Right ventricle myocardium superior (tissue), 1 donor: ENCODE data around the gene POLR2J2. TPM values are rescaled to one million over a fixed set of nuclear protein-coding genes. Genes with fewer than 3 reads are reported as not detected.
"Not testable (repeated sequence)": the region's sequence is repeated elsewhere in the genome, so short reads cannot be mapped to it uniquely, and the experiment has no call there.

Source experiments
- ATAC-seq: fragments of 200-7000 bp; cut with Tn5 transposase; one replicate; pipeline ENCODE4 v1.9.1; 2020; ENCODE audit warnings: mild to moderate bottlenecking; ENCODE audit not compliant: poor library complexity
- DNase-seq: peaks from one replicate; pipeline ENCODE4 v3.0.0-alpha.2; 2020
- intact Hi-C: fragments of 100-400 bp; cut with DNase I; formaldehyde crosslinking; loops from one replicate; pipeline ENCODE4 v1.11.2; 2022
- total RNA-seq: library from RNA; stranded (reverse); fragmentation: NEBNext Ultra II Directional; extraction: Animal tissue kit (Norgen Biotek cat#: 25700); gene quantifications from one replicate; pipeline ENCODE4 v1.2.1, GENCODE V29; 2021
- donor health status: DM: no; HTN: yes; CAD: no; lungs with severe emphysema.

Gene POLR2J2
- total RNA-seq, 1 donor from 2014 or later, result 1.7 TPM

GRCh38 chr7:102680780-102681179, 9.3 kb upstream of the POLR2J2 start:
- peak; percentile 25 for ATAC-seq
- DNase-seq, intact Hi-C loops: not testable (repeated sequence)

- ATAC-seq, intact Hi-C loops, DNase-seq: not testable (repeated sequence)
Observed at GRCh38 chr7:102675545-102675944, 4.1 kb upstream of the POLR2J2 start.

GRCh38 chr7:102673447-102674067, 2.1 kb upstream of the POLR2J2 start:
- DNase-seq, intact Hi-C loops, ATAC-seq: not testable (repeated sequence)

- intact Hi-C loops, result not testable (repeated sequence)
- ATAC-seq, result peak; percentile 33
Observed at GRCh38 chr7:102671956-102672307, 469 bp upstream of the POLR2J2 start.

GRCh38 chr7:102667523-102667922, 3.9 kb downstream of the POLR2J2 start:
- intact Hi-C loops, ATAC-seq, DNase-seq: not testable (repeated sequence)

More at GRCh38 chr7:102671956-102672307, 469 bp upstream of the POLR2J2 start:
- DNase-seq, result not testable (repeated sequence)

- ATAC-seq, DNase-seq, intact Hi-C loops: not testable (repeated sequence)
Observed at GRCh38 chr7:102666850-102667249, 4.6 kb downstream of the POLR2J2 start.

- DNase-seq, intact Hi-C loops, ATAC-seq: not testable (repeated sequence)
Observed at GRCh38 chr7:102664765-102665164, 6.7 kb downstream of the POLR2J2 start.

- ATAC-seq, intact Hi-C loops, DNase-seq: not testable (repeated sequence)
Observed at GRCh38 chr7:102649924-102650323, 21.5 kb downstream of the POLR2J2 start, which contains the start of gene SPDYE2B. SPDYE2B (plus strand) TSS chr7:102650319; CDS start chr7:102652349, 2,030 bp downstream.

- intact Hi-C loops, result not testable (repeated sequence)
- ATAC-seq (peak; percentile 16), DNase-seq (peak; percentile 18)
Observed at GRCh38 chr7:102647813-102648212, 23.6 kb downstream of the POLR2J2 start.

- DNase-seq, intact Hi-C loops, ATAC-seq: not testable (repeated sequence)
Observed at GRCh38 chr7:102643404-102643803, 28.1 kb downstream of the POLR2J2 start.

GRCh38 chr7:102642691-102643090, 28.8 kb downstream of the POLR2J2 start, which contains the start of gene UPK3BL1:
UPK3BL1 (minus strand) TSS chr7:102642791; CDS start chr7:102642741, 50 bp downstream.
- DNase-seq, intact Hi-C loops: not testable (repeated sequence)
- peak; percentile 19 for ATAC-seq

- intact Hi-C loops, result not testable (repeated sequence)
- peak; percentile 4 for ATAC-seq
- DNase-seq, result peak; percentile 36
Observed at GRCh38 chr7:102638848-102639247, 32.6 kb downstream of the POLR2J2 start.

GRCh38 chr7:102636956-102637355, 34.5 kb downstream of the POLR2J2 start:
- intact Hi-C loops, ATAC-seq: not testable (repeated sequence)
- peak; percentile 37 for DNase-seq

GRCh38 chr7:102635354-102635753, 36.1 kb downstream of the POLR2J2 start:
- intact Hi-C loops, DNase-seq: not testable (repeated sequence)
- ATAC-seq, result peak; percentile 6

- intact Hi-C loops, DNase-seq, ATAC-seq: not testable (repeated sequence)
Observed at GRCh38 chr7:102634299-102634698, 37.2 kb downstream of the POLR2J2 start.

- ATAC-seq, DNase-seq, intact Hi-C loops: not testable (repeated sequence)
Observed at GRCh38 chr7:102630622-102631021, 40.8 kb downstream of the POLR2J2 start.

- DNase-seq, intact Hi-C loops: not testable (repeated sequence)
- ATAC-seq, result peak; percentile 14
Observed at GRCh38 chr7:102627271-102627904, 44.1 kb downstream of the POLR2J2 start.

- DNase-seq, result peak; percentile 8
- intact Hi-C loops, ATAC-seq: not testable (repeated sequence)
Observed at GRCh38 chr7:102618122-102618521, 53.3 kb downstream of the POLR2J2 start.

GRCh38 chr7:102616507-102617125, 54.8 kb downstream of the POLR2J2 start, which contains the start of gene RASA4:
RASA4 (minus strand) TSS chr7:102616756; CDS start chr7:102616689, 67 bp downstream.
- DNase-seq, result peak; percentile 81
- ATAC-seq, result peak; percentile 96
- intact Hi-C loops, result not testable (repeated sequence)
